SK-N-SH (cell line): ENCODE results near the gene CD28. TPM values are rescaled to one million over a fixed set of nuclear protein-coding genes. Genes with fewer than 3 reads are reported as not detected.
A peak's percentile ranks its signal among the peaks of the same experiment; 100 is the strongest.
"Not testable (repeated sequence)": the region's sequence is repeated elsewhere in the genome, so short reads cannot be mapped to it uniquely, and the experiment has no call there.

ENCODE experiments used
- CTCF ChIA-PET: fragments of 300-600, 350-600 bp; formaldehyde crosslinking; extraction: SDS; loops from one replicate; lab custom pipeline; 2021; lab: Yijun Ruan, JAX
- POLR2A ChIA-PET: fragments of 350-600 bp; sonication (Branson Sonifier 250); formaldehyde crosslinking; extraction: SDS; loops from one replicate; lab custom pipeline; 2020; ENCODE audit warnings: antibody characterized with exemption, inconsistent platforms; lab: Yijun Ruan, JAX
- DNase-seq: peaks from one replicate; pipeline ENCODE4 v3.0.0; 2012
- H2AFZ ChIP-seq: fragments of 200-600 bp; sonication (generic); 2 replicates; pipeline ENCODE4 v1.8.1; 2016; ENCODE audit warnings: antibody characterized with exemption, mild to moderate bottlenecking, low read depth
- H3F3A ChIP-seq: fragments of 200-600 bp; sonication (generic); replicated peaks from 2 replicates; pipeline ENCODE3; 2016; ENCODE audit warnings: antibody characterized with exemption, mild to moderate bottlenecking; ENCODE audit not compliant: insufficient read depth
- H3K27ac ChIP-seq, 2 experiments: fragments of 200-500 bp in 1 of 2; fragments of 200-600 bp in 1 of 2; sonication (Bioruptor generic) in 1 of 2; sonication (generic), shearing (Covaris generic) in 1 of 2; 2 replicates each; pipeline versions ENCODE4 v1.5.1 to v1.6.1; 2014 to 2016; ENCODE audit warnings: low read depth in 2 of 2, inconsistent platforms in 1 of 2, low read length in 1 of 2, mild to moderate bottlenecking in 1 of 2, mixed read lengths in 1 of 2
- H3K27me3 ChIP-seq: fragments of 200-600 bp; sonication (generic), shearing (Covaris generic); 2 replicates; pipeline ENCODE4 v1.6.1; 2016; ENCODE audit warnings: mixed run types; ENCODE audit not compliant: insufficient read depth
- H3K36me3 ChIP-seq, 2 experiments: fragments of 200-500 bp in 1 of 2; fragments of 200-600 bp in 1 of 2; sonication (Bioruptor generic) in 1 of 2; sonication (generic) in 1 of 2; replicated peaks in 1 of 2; 2 replicates each; pipeline versions ENCODE3 to v1.5.1; 2014 to 2016; ENCODE audit warnings: low read length in 1 of 2, mild to moderate bottlenecking in 1 of 2; ENCODE audit not compliant: insufficient read depth in 2 of 2, control insufficient read depth in 1 of 2
- H3K4me1 ChIP-seq, 2 experiments: fragments of 200-500 bp in 1 of 2; fragments of 200-600 bp in 1 of 2; sonication (Bioruptor generic) in 1 of 2; sonication (generic), shearing (Covaris generic) in 1 of 2; 2 replicates each; pipeline versions ENCODE4 v1.5.1 to v1.6.1; 2014 to 2016; ENCODE audit warnings: low read depth in 1 of 2, low read length in 1 of 2, mixed run types in 1 of 2; ENCODE audit not compliant: insufficient read depth in 2 of 2, control insufficient read depth in 1 of 2
- H3K4me2 ChIP-seq: fragments of 200-600 bp; sonication (generic), shearing (Covaris generic); 2 replicates; pipeline ENCODE4 v1.6.1; 2017; ENCODE audit warnings: mixed run types
- H3K4me3 ChIP-seq, 2 experiments: fragments of 200-500 bp in 1 of 2; fragments of 200-600 bp in 1 of 2; sonication (Bioruptor generic) in 1 of 2; sonication (generic), shearing (Covaris generic) in 1 of 2; 2 replicates each; pipeline versions ENCODE4 v1.5.1 to v1.8.1; 2014 to 2016; ENCODE audit warnings: low read depth in 2 of 2, inconsistent platforms in 1 of 2, low read length in 1 of 2, mild to moderate bottlenecking in 1 of 2, mixed read lengths in 1 of 2, moderate library complexity in 1 of 2
- H3K79me2 ChIP-seq: fragments of 200-600 bp; sonication (generic); 2 replicates; pipeline ENCODE4 v1.8.1; 2017; ENCODE audit warnings: mild to moderate bottlenecking; ENCODE audit not compliant: insufficient read depth
- H3K9ac ChIP-seq: fragments of 200-600 bp; sonication (generic); 2 replicates; pipeline ENCODE4 v1.6.1; 2017; ENCODE audit warnings: mixed run types
- H3K9me2 ChIP-seq: fragments of 200-600 bp; sonication (generic); 2 replicates; pipeline ENCODE4 v1.6.1; 2017; ENCODE audit warnings: mixed run types
- H3K9me3 ChIP-seq: fragments of 200-600 bp; sonication (generic); 2 replicates; pipeline ENCODE4 v1.6.1; 2017; ENCODE audit warnings: mixed run types, mild to moderate bottlenecking, moderate library complexity
- H4K20me1 ChIP-seq: fragments of 200-600 bp; sonication (generic); 2 replicates; pipeline ENCODE4 v1.6.1; 2017; ENCODE audit warnings: mild to moderate bottlenecking, mixed run types; ENCODE audit not compliant: insufficient read depth
- CHD2 ChIP-seq: fragments of 150-350 bp; IDR thresholded peaks from 2 replicates; pipeline ENCODE4 v1.6.1; 2018; ENCODE audit warnings: low read length; ENCODE audit not compliant: partially characterized antibody
- ELF1 ChIP-seq: IDR thresholded peaks from 2 replicates; pipeline ENCODE4 v1.4.0; 2012
- GABPA ChIP-seq: IDR thresholded peaks from 2 replicates; pipeline ENCODE4 v1.4.0; 2012; ENCODE audit warnings: low read depth, mild to moderate bottlenecking
- WGBS: methylation state at CpG from one replicate; pipeline ENCODE4 v1.1.6; 2017; ENCODE audit warnings: low lambda C conversion rate; 5-methylcytosine and 5-hydroxymethylcytosine counted together
- polyA plus RNA-seq, 3 experiments: library from polyadenylated mRNA; depleted of rRNA; stranded (reverse); fragments of >200 nt; gene quantifications; 2 replicates each; pipeline ENCODE4 v1.2.3, GENCODE V29; 2012
- TF ChIP-seq, protein P1 (sequence below): fragments of 150-350 bp; IDR thresholded peaks from 2 replicates; pipeline ENCODE4 v1.6.1; 2016; ENCODE audit warnings: mild to moderate bottlenecking, low read depth, low read length
- TF ChIP-seq, protein P2 (sequence below): IDR thresholded peaks from 2 replicates; pipeline ENCODE4 v1.4.0; 2012; ENCODE audit warnings: low read depth, borderline replicate concordance

CD28 gene
- polyA plus RNA-seq, 1 of the 3 experiments (the other 2 are of a cell fraction): 0.05 TPM

DNA sequence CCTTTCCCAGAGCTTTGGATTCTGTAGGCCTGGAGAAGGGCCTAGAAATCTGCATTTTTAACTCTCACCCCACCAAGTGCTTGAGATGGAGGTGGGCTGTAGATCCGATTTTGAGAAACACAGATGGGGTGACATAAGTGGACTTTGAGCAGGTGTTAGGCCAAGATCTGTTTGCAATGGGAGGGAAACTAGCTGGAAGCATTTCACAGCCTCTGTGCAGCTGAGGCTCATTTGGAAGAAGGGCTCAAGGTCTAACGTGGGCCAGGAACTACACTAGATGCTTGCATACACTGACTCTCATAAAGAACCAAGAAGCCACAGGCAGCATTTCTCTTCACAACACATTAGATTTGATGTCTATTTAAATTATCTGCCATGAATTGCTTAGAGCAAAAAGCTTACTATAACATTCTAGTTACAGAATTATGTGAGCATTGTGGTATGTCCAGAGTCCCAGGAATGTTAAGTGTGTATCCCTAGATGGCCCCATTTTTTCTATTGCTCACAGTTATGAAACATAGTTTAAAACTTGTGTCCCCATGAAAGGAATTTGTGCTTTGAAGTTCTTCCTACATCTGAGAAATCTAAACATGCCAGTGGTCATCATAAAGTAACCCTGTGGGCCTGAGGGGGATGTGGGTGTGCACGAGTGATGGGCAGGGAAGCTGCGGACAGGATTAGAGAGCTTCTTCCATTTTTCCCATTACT is 77.2 kb downstream of the CD28 start (continued):
- TF ChIP-seq CHD2 (no peak), ELF1 (no peak), GABPA (no peak)
- TF ChIP-seq, protein P1, sequence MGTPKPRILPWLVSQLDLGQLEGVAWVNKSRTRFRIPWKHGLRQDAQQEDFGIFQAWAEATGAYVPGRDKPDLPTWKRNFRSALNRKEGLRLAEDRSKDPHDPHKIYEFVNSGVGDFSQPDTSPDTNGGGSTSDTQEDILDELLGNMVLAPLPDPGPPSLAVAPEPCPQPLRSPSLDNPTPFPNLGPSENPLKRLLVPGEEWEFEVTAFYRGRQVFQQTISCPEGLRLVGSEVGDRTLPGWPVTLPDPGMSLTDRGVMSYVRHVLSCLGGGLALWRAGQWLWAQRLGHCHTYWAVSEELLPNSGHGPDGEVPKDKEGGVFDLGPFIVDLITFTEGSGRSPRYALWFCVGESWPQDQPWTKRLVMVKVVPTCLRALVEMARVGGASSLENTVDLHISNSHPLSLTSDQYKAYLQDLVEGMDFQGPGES: no peak
- TF ChIP-seq, protein P2, sequence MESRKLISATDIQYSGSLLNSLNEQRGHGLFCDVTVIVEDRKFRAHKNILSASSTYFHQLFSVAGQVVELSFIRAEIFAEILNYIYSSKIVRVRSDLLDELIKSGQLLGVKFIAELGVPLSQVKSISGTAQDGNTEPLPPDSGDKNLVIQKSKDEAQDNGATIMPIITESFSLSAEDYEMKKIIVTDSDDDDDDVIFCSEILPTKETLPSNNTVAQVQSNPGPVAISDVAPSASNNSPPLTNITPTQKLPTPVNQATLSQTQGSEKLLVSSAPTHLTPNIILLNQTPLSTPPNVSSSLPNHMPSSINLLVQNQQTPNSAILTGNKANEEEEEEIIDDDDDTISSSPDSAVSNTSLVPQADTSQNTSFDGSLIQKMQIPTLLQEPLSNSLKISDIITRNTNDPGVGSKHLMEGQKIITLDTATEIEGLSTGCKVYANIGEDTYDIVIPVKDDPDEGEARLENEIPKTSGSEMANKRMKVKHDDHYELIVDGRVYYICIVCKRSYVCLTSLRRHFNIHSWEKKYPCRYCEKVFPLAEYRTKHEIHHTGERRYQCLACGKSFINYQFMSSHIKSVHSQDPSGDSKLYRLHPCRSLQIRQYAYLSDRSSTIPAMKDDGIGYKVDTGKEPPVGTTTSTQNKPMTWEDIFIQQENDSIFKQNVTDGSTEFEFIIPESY: no peak

DNA sequence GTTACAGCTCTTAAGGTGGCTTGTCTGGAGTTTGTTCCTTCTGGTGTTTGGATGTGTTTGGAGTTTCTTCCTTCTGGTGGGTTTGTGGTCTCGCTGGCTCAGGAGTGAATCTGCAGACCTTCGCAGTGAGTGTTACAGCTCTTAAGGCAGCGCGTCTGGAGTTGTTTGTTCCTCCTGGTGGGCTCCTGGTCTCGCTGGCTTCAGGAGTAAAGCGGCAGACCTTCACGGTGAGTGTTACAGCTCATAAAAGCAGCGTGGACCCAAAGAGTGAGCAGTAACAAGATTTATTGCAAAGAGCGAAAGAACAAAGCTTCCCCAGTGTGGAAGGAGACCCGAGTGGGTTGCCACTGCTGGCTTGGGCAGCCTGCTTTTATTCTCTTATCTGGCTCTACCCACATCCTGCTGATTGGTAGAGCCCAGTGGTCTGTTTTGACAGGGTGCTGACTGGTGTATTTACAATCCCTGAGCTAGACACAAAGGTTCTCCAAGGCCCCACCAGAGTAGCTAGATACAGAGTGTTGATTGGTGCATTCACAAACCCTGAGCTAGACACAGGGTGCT is 78.4 kb downstream of the CD28 start:
- WGBS: 84% methylated on average over 10 of the region's 10 CpGs
- CTCF ChIA-PET: interaction anchor here (0.6 to 1.0 kb wide), 3 partner anchors 18 to 432 kb away, joined by 3 read pairs; no protein-coding TSS in a partner anchor
- H4K20me1 ChIP-seq, H3K27me3 ChIP-seq, H3K9me2 ChIP-seq, H2AFZ ChIP-seq, H3K9me3 ChIP-seq, H3F3A ChIP-seq, H3K4me2 ChIP-seq, H3K79me2 ChIP-seq, DNase-seq, H3K4me3 ChIP-seq, H3K36me3 ChIP-seq, H3K9ac ChIP-seq, POLR2A ChIA-PET: not testable (repeated sequence)
- H3K27ac ChIP-seq: 0 out of 4 replicates have a peak overlapping the region, but pooled peaks of 1 of the 2 experiments have one; percentile 71
- H3K4me1 ChIP-seq: peaks cover 2 to 39% of the 10 kb centered on the region in 2 experiments

DNA sequence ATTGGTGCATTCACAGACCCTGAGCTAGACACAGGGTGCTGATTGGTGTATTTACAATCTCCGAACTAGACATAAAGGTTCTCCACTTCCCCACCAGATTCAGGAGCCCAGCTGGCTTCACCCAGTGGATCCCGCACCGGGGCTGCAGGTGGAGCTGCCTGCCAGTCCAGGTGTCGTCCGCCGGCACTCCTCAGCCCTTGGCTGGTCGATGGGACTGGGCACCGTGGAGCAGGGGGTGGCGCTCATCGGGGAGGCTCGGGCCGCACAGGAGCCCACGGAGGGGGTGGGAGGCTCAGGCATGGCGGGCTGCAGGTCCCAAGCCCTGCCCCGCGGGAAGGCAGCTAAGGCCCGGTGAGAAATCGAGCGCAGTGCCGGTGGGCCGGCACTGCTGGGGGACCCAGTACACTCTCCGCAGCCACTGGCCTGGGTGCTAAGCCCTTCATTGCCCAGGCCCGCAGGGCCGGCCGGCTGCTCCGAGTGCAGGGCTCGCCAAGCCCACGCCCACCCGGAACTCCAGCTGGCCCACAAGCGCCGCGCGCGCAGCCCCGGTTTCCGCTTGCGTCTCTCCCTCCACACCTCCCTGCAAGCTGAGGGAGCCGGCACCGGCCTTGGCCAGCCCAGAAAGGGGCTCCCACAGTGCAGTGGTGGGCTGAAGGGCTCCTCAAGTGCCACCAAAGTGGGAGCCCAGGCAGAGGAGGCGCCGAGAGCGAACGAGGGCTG is 79.1 kb downstream of the CD28 start:
- DNase-seq, H3K9ac ChIP-seq, H3K4me3 ChIP-seq, H3K79me2 ChIP-seq, H3K9me3 ChIP-seq, H3K27me3 ChIP-seq, POLR2A ChIA-PET, H3K27ac ChIP-seq, H2AFZ ChIP-seq, H3K9me2 ChIP-seq, H3F3A ChIP-seq, H3K4me2 ChIP-seq, H3K36me3 ChIP-seq, H4K20me1 ChIP-seq: not testable (repeated sequence)
- 100% methylated on average over 5 of the region's 43 CpGs for WGBS
- peaks cover 2 to 42% of the 10 kb centered on the region in 2 experiments for H3K4me1 ChIP-seq
- CTCF ChIA-PET: interaction anchor here (0.8 kb wide), 1 partner anchor 19 kb away, joined by 3 read pairs; no protein-coding TSS in a partner anchor
